H1 (cell line): ENCODE data around the gene RAET1G. TPM values are rescaled to one million over a fixed set of nuclear protein-coding genes. Genes with fewer than 3 reads are reported as not detected.
"Not testable (repeated sequence)": the region's sequence is repeated elsewhere in the genome, so short reads cannot be mapped to it uniquely, and the experiment has no call there.

ENCODE experiments used
- CTCF ChIA-PET: fragments of 300-600 bp; sonication (Branson Sonifier 250); formaldehyde crosslinking; loops from one replicate; lab custom pipeline; 2021; ENCODE audit not compliant: partially characterized antibody; lab: Charles Lee
- POLR2A ChIA-PET: fragments of 300-600 bp; sonication (Branson Sonifier 250); formaldehyde crosslinking; loops from one replicate; lab custom pipeline; 2021; ENCODE audit warnings: inconsistent platforms; ENCODE audit not compliant: partially characterized antibody; lab: Charles Lee
- DNase-seq, 2 experiments: peaks; one replicate each; pipeline versions ENCODE4 v3.0.0 to v3.0.0-alpha.2; 2010 to 2022; ENCODE audit warnings: low spot score in 2 of 2, low read depth in 1 of 2, mixed read lengths in 1 of 2
- FAIRE-seq: peaks from 2 replicates; lab custom pipeline; 2011; peaks lifted over from hg19 to GRCh38; lab: Jason Lieb, UNC
- H2AFZ ChIP-seq: 2 replicates; pipeline ENCODE4 v1.8.1; 2012; ENCODE audit warnings: low read length, inconsistent platforms
- H2AK5ac ChIP-seq: 2 replicates; pipeline ENCODE4 v1.6.1; 2013; ENCODE audit warnings: low read depth, low read length
- H2BK120ac ChIP-seq: replicated peaks from 2 replicates; pipeline ENCODE3; 2013; ENCODE audit warnings: low read depth, low read length, inconsistent platforms
- H2BK12ac ChIP-seq: 2 replicates; pipeline ENCODE4 v1.6.1; 2013; ENCODE audit warnings: low read depth, low read length
- H2BK15ac ChIP-seq: 2 replicates; pipeline ENCODE4 v1.6.1; 2013; ENCODE audit warnings: low read length
- H2BK20ac ChIP-seq: 2 replicates; pipeline ENCODE4 v1.6.1; 2013; ENCODE audit warnings: low read length
- H2BK5ac ChIP-seq: 2 replicates; pipeline ENCODE4 v1.6.1; 2013; ENCODE audit warnings: low read depth, low read length
- H3K14ac ChIP-seq: 2 replicates; pipeline ENCODE4 v1.6.1; 2013; ENCODE audit warnings: inconsistent platforms; ENCODE audit not compliant: insufficient read length
- H3K18ac ChIP-seq: 2 replicates; pipeline ENCODE4 v1.6.1; 2013; ENCODE audit warnings: low read length; ENCODE audit errors: extremely low read depth
- H3K23ac ChIP-seq: 2 replicates; pipeline ENCODE4 v1.6.1; 2013; ENCODE audit warnings: inconsistent platforms; ENCODE audit not compliant: insufficient read length
- H3K23me2 ChIP-seq: 2 replicates; pipeline ENCODE4 v1.6.1; 2013; ENCODE audit warnings: low read depth, low read length
- H3K27ac ChIP-seq: 2 replicates; pipeline ENCODE4 v1.6.1; 2011; ENCODE audit warnings: low read depth, low read length, inconsistent platforms
- H3K27me3 ChIP-seq, 4 experiments: replicated peaks in 1 of 4; 1 replicate in 1 of 4; 2 replicates in 3 of 4; pipeline versions ENCODE4 v1.6.1 to v1.8.1; 2011 to 2013; ENCODE audit warnings: low read length in 3 of 4, mild to moderate bottlenecking in 3 of 4, inconsistent platforms in 2 of 4, mixed read lengths in 2 of 4, moderate library complexity in 1 of 4; ENCODE audit not compliant: control insufficient read depth in 3 of 4, insufficient read depth in 3 of 4; ENCODE audit errors: extremely low read depth in 1 of 4
- H3K36me3 ChIP-seq, 4 experiments: 2 replicates each; pipeline versions ENCODE4 v1.6.1 to v1.8.1; 2011 to 2013; ENCODE audit warnings: mild to moderate bottlenecking in 4 of 4, low read length in 3 of 4, moderate library complexity in 2 of 4, control low read depth in 1 of 4, inconsistent platforms in 1 of 4; ENCODE audit not compliant: insufficient read depth in 4 of 4, control insufficient read depth in 2 of 4
- H3K4ac ChIP-seq: replicated peaks from 2 replicates; pipeline ENCODE3; 2013; ENCODE audit warnings: low read length, low read depth, mixed read lengths, inconsistent platforms; ENCODE audit not compliant: insufficient read length
- H3K4me1 ChIP-seq, 4 experiments: replicated peaks in 1 of 4; 1 replicate in 1 of 4; 2 replicates in 3 of 4; pipeline versions ENCODE4 v1.6.1 to v1.8.1; 2011 to 2013; ENCODE audit warnings: low read length in 3 of 4, inconsistent platforms in 2 of 4, mixed read lengths in 1 of 4; ENCODE audit not compliant: insufficient read depth in 4 of 4, control insufficient read depth in 3 of 4
- H3K4me2 ChIP-seq, 2 experiments: 2 replicates each; pipeline versions ENCODE4 v1.6.1 to v1.8.1; 2011 to 2013; ENCODE audit warnings: low read depth in 2 of 2, low read length in 2 of 2, control low read depth in 1 of 2, inconsistent platforms in 1 of 2, mild to moderate bottlenecking in 1 of 2; ENCODE audit not compliant: insufficient read depth in 1 of 2
- H3K4me3 ChIP-seq, 4 experiments: fragments of 200-600, 300-600 bp in 1 of 4; sonication (generic), shearing (Covaris generic), sonication (Bioruptor Twin) in 1 of 4; 2 replicates each; pipeline versions ENCODE4 v1.5.1 to v1.8.1; 2011 to 2016; ENCODE audit warnings: low read length in 4 of 4, low read depth in 3 of 4, control low read depth in 2 of 4, inconsistent platforms in 2 of 4, mild to moderate bottlenecking in 2 of 4, mixed read lengths in 1 of 4, moderate library complexity in 1 of 4; ENCODE audit not compliant: insufficient read depth in 2 of 4; ENCODE audit errors: extremely low read depth in 1 of 4
- H3K56ac ChIP-seq: replicated peaks from 2 replicates; pipeline ENCODE3; 2013; ENCODE audit warnings: low read depth, mild to moderate bottlenecking, mixed read lengths, low read length, inconsistent platforms; ENCODE audit not compliant: insufficient read length
- H3K79me1 ChIP-seq: 2 replicates; pipeline ENCODE4 v1.6.1; 2013; ENCODE audit warnings: low read depth, low read length, control low read depth
- H3K79me2 ChIP-seq, 2 experiments: 2 replicates each; pipeline versions ENCODE4 v1.6.1 to v1.8.1; 2012 to 2013; ENCODE audit warnings: low read length in 2 of 2, mild to moderate bottlenecking in 2 of 2, inconsistent platforms in 1 of 2; ENCODE audit not compliant: insufficient read depth in 2 of 2, control insufficient read depth in 1 of 2
- H3K9ac ChIP-seq, 4 experiments: replicated peaks in 1 of 4; 1 replicate in 1 of 4; 2 replicates in 3 of 4; pipeline versions ENCODE4 v1.6.1 to v1.8.1; 2011 to 2013; ENCODE audit warnings: low read depth in 3 of 4, low read length in 3 of 4, control low read depth in 2 of 4, mild to moderate bottlenecking in 2 of 4, moderate library complexity in 2 of 4, inconsistent platforms in 1 of 4; ENCODE audit errors: extremely low read depth in 1 of 4
- H3K9me3 ChIP-seq, 2 experiments: 2 replicates each; pipeline versions ENCODE4 v1.6.1 to v1.8.1; 2012 to 2013; ENCODE audit warnings: mild to moderate bottlenecking in 2 of 2, moderate library complexity in 2 of 2, control low read depth in 1 of 2, inconsistent platforms in 1 of 2, low read depth in 1 of 2, low read length in 1 of 2, mixed read lengths in 1 of 2; ENCODE audit not compliant: insufficient read depth in 2 of 2
- H4K20me1 ChIP-seq, 2 experiments: replicated peaks in 1 of 2; 2 replicates each; pipeline versions ENCODE3 to v1.8.1; 2011 to 2013; ENCODE audit warnings: inconsistent platforms in 2 of 2, low read length in 2 of 2, mild to moderate bottlenecking in 1 of 2; ENCODE audit not compliant: insufficient read depth in 2 of 2, control insufficient read depth in 1 of 2
- H4K5ac ChIP-seq: 2 replicates; pipeline ENCODE4 v1.6.1; 2013; ENCODE audit warnings: low read length, low read depth, mixed read lengths, inconsistent platforms; ENCODE audit not compliant: insufficient read length
- H4K8ac ChIP-seq: 2 replicates; pipeline ENCODE4 v1.8.0; 2013; ENCODE audit warnings: mild to moderate bottlenecking, moderate library complexity, low read length, inconsistent platforms; ENCODE audit not compliant: insufficient read depth; ENCODE audit errors: extremely low read depth
- H4K91ac ChIP-seq: replicated peaks from 2 replicates; pipeline ENCODE3; 2013; ENCODE audit warnings: low read length, mixed read lengths, inconsistent platforms; ENCODE audit not compliant: insufficient read length
- ATF3 ChIP-seq: IDR thresholded peaks from 2 replicates; pipeline ENCODE4 v1.6.1; 2011; ENCODE audit warnings: low read depth, mild to moderate bottlenecking, low read length; ENCODE audit not compliant: insufficient read depth
- RBBP5 ChIP-seq: IDR thresholded peaks from 2 replicates; pipeline ENCODE4 v1.7.1; 2012; ENCODE audit warnings: low read depth, mild to moderate bottlenecking, inconsistent platforms, low read length, moderate library complexity, borderline replicate concordance
- SIRT6 ChIP-seq: IDR thresholded peaks from one replicate; pipeline ENCODE4 v1.7.1; 2012; ENCODE audit warnings: low read length, inconsistent platforms
- SRF ChIP-seq: IDR thresholded peaks from 2 replicates; pipeline ENCODE4 v1.6.1; 2011; ENCODE audit warnings: mild to moderate bottlenecking, low read depth, low read length, moderate library complexity
- TAF7 ChIP-seq: optimal IDR thresholded peaks from 2 replicates; pipeline ENCODE3; 2011; ENCODE audit warnings: low read depth, mild to moderate bottlenecking, inconsistent platforms, low read length, moderate library complexity, borderline replicate concordance
- ZNF274 ChIP-seq: IDR thresholded peaks from 2 replicates; pipeline ENCODE4 v1.7.0; 2012; ENCODE audit warnings: low read length, borderline replicate concordance; ENCODE audit errors: extremely low read depth
- WGBS, 2 experiments: shearing (Covaris generic) in 1 of 2; methylation state at CpG; one replicate each; pipeline versions ENCODE4 v1.1.6 to v1.1.7; 2013 to 2015; ENCODE audit warnings: low lambda C conversion rate in 2 of 2, mixed read lengths in 2 of 2, inconsistent platforms in 1 of 2, low coverage in 1 of 2, missing lambda C conversion rate in 1 of 2; ENCODE audit not compliant: insufficient replicate concordance in 2 of 2, insufficient coverage in 1 of 2, insufficient read length in 1 of 2; ENCODE audit errors: extremely low coverage in 1 of 2, missing lambda C conversion rate in 1 of 2; 5-methylcytosine and 5-hydroxymethylcytosine counted together
- polyA plus RNA-seq, 7 experiments: library from polyadenylated mRNA; depleted of rRNA in 3 of 7; stranded (reverse) in 5 of 7; unstranded in 2 of 7; fragments of >200 nt in 5 of 7; fragments of 200-250 nt in 2 of 7; gene quantifications; 1 replicate in 5 of 7; 2 replicates in 1 of 7; 4 replicates in 1 of 7; pipeline versions ENCODE4 v1.2.1 to v1.2.3, GENCODE V29; 2011 to 2013; ENCODE audit warnings: missing spikeins in 2 of 7, mixed read lengths in 2 of 7
- total RNA-seq: library from RNA; stranded (reverse); fragmentation: NEBNext Ultra II Directional; extraction: Animal tissue kit (Norgen Biotek cat#: 25700); gene quantifications from 2 replicates; pipeline ENCODE4 v1.2.1, GENCODE V29; 2021

The RAET1G gene
- total and polyA plus RNA-seq, 2 of the 8 experiments (the other 6 are each of a cell fraction or from before 2014, with no cell fraction given), result 0.08 TPM; not detected in 1

- TF ChIP-seq ZNF274 (no peak), SIRT6 (no peak), RBBP5 (no peak), ATF3 (no peak), TAF7 (no peak), SRF (no peak)
Observed at GRCh38 chr6:149919834-149920225, 3.1 kb downstream of the RAET1G start (continued).

GRCh38 chr6:149919126-149919833 lies 3.6 kb downstream of the RAET1G start:
- H4K91ac ChIP-seq, H2BK120ac ChIP-seq, FAIRE-seq, H2AFZ ChIP-seq, H3K4me3 ChIP-seq, H2BK12ac ChIP-seq, H3K4me1 ChIP-seq, H4K5ac ChIP-seq, H2BK15ac ChIP-seq, H3K18ac ChIP-seq, H3K56ac ChIP-seq, H3K4ac ChIP-seq, H3K79me2 ChIP-seq, DNase-seq, H3K27ac ChIP-seq, H2AK5ac ChIP-seq, H3K79me1 ChIP-seq, H3K14ac ChIP-seq, H2BK20ac ChIP-seq, H3K9ac ChIP-seq, POLR2A ChIA-PET, H3K36me3 ChIP-seq, H2BK5ac ChIP-seq, H3K23ac ChIP-seq, H3K9me3 ChIP-seq, H4K8ac ChIP-seq, H4K20me1 ChIP-seq, H3K4me2 ChIP-seq: not testable (repeated sequence)
- CTCF ChIA-PET, result interaction anchor here (0.8 to 4.1 kb wide), 5 partner anchors 15 to 113 kb away, joined by 3 to 19 read pairs (median 4); no protein-coding TSS in a partner anchor
- peaks cover 12% of the 10 kb centered on the region; the same call in 1 of the 2 replicates for H3K23me2 ChIP-seq
- H3K27me3 ChIP-seq, result peaks cover 24 to 42% (median 37%) of the 10 kb centered on the region in 4 experiments
- 84% methylated on average over 8 of the region's 11 CpGs; no CpG with 5 or more reads in 1 of the 2 experiments for WGBS, 2 experiments
